GM13976 (cell line): ENCODE measurements around the gene ADK.

Experiments
- DNase-seq: peaks from one replicate; pipeline ENCODE4 v3.0.0; 2012; ENCODE audit warnings: low spot score
- in situ Hi-C: fragments of 300-500 bp; cut with MboI; formaldehyde crosslinking; loops from one replicate; pipeline ENCODE4 v1.12.0; 2022; ENCODE audit warnings: low sequenced_read_pairs, mixed read lengths, inconsistent platforms; ENCODE audit not compliant: unreplicated experiment
- TF ChIP-seq, protein P1 (sequence below): IDR thresholded peaks from 2 replicates; pipeline ENCODE4 v1.5.1; 2012; ENCODE audit warnings: borderline replicate concordance, mild to moderate bottlenecking; ENCODE audit not compliant: insufficient read depth; ENCODE audit errors: extremely low read depth, missing control alignments, control extremely low read depth

The ADK gene

GRCh38 chr10:74681917-74682627, 531.1 kb downstream of the ADK start:
- in situ Hi-C loops, result no loop called here
- DNase-seq, result no peak
- TF ChIP-seq, protein P1, sequence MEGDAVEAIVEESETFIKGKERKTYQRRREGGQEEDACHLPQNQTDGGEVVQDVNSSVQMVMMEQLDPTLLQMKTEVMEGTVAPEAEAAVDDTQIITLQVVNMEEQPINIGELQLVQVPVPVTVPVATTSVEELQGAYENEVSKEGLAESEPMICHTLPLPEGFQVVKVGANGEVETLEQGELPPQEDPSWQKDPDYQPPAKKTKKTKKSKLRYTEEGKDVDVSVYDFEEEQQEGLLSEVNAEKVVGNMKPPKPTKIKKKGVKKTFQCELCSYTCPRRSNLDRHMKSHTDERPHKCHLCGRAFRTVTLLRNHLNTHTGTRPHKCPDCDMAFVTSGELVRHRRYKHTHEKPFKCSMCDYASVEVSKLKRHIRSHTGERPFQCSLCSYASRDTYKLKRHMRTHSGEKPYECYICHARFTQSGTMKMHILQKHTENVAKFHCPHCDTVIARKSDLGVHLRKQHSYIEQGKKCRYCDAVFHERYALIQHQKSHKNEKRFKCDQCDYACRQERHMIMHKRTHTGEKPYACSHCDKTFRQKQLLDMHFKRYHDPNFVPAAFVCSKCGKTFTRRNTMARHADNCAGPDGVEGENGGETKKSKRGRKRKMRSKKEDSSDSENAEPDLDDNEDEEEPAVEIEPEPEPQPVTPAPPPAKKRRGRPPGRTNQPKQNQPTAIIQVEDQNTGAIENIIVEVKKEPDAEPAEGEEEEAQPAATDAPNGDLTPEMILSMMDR, result no peak

DNA sequence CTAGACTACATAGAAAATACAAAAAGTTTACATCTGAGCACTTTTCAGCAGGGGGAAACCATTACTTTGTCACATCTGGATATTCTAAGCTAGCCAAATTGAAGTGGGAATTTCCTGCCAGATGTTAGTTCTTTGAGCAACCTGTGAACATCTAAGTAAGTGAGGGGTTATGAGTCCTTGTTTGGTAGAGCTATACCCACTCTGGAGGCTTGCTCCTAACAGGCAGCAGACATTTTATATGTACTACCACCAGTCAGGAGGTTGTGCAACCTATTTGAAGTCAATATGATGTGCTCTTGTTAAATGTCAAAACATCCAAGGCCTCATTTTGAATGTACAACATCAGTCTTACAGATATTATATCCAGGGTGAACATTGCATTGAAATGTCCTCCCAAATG, 532.0 kb downstream of the ADK start:
- TF ChIP-seq, protein P1, result no peak
- in situ Hi-C loops, result no loop called here
- no peak for DNase-seq

DNA sequence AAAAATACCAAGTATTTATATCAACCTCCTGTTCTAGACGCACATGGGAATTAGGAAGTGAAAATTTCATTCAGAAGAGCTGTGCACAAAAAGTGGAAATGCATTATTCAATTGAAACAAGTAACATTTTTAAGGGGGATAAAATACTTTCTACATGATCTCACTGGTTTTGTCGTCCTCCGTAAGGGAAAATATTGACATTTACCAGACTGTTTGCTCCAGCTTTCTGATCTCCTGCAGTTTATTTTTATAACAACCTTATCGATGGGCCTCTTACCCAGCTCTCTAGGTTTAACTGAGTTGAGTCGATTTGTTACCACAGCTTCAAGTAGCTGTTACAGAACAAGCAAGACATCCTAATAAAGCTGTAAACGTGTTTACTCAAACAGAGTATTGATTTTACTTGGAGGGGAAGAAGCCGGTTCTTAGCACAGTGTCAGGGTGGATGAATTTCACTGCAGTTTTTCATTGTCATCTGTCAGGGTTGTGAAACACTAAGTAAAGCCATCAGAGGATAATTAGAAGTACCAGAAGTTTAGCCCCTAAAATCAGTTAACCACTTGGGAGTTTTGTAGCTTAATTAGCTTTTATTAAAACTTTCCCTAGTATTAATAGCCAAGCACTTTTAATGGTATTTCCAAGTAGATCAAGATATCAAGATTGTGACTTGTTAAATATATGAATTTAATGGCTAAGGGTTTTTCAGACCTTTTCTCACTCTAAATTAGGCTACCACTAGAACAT, 532.8 kb downstream of the ADK start:
- in situ Hi-C loops, result no loop called here

DNA sequence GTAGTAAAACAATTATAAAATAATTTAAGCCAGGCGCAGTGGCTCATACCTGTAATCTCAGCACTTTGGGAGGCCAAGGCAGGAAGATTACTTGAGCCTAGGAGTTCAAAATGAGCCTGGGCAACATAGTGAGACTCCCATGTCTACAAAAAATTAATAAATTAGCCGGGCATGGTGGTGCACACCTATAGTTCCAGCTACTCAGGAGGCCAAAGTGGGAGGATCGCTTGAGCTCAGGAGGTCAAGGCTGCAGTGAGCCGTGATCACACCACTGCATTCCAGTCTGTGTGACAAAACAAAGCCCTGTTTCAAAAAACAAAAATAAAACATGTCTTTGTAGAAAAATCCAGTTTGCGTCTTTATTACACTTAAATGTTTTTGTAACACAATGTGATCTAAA, 533.4 kb downstream of the ADK start:
- DNase-seq, result no peak
- TF ChIP-seq, protein P1, result no peak
- in situ Hi-C loops, result no loop called here

More for the DNA sequence above, 532.8 kb downstream of the ADK start:
- DNase-seq, result peak; percentile 17
- TF ChIP-seq, protein P1, result no peak

DNA sequence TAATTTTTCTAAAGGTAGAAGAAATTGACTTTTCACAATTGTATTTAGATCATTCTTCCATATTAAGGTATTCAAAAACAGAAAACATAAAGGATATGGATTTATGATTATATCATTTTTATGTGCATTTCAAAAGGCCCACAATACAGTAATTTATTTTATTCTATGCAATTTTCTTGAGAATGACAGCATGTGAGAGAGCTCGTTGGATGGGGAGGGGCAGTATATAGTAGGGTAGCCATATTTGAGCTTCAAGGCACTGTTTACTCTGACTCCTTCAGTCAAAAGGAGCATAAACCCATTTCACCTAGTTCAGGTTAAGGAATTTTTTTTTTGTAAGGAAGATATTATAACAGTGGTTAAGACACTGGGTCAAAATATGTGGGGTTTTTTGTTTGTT, 534.5 kb downstream of the ADK start:
- TF ChIP-seq, protein P1, result no peak
- in situ Hi-C loops, result no loop called here
- no peak for DNase-seq

- in situ Hi-C loops, result no loop called here
- DNase-seq, result no peak
- TF ChIP-seq, protein P1, result no peak
These were observed 539.4 kb downstream of the ADK start for GRCh38 chr10:74690393-74690792.

DNA sequence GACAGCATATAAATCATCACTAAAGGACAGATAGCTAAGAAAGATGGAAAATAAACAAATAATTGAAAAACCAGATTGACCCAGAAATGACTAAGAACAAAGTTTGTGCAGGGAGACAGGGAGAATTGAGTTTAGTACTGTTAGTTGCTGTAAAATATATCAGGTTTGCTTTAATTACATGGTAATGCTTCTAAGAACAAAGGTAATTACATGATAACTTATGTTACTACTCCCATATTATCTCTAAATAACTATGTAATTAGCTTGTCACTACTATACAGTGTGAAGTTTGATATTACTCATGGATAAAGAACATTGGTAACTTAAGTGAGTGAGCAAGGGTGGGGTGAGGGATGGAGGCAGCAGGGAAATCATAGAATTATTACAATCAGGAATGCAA, 540.1 kb downstream of the ADK start:
- TF ChIP-seq, protein P1, result no peak
- DNase-seq, result no peak
- in situ Hi-C loops, result no loop called here
